WERI-Rb-1 (cell line): Measurements from ENCODE around the gene ADAM8.

Source experiments
- DNase-seq: peaks from one replicate; pipeline ENCODE4 v3.0.0-alpha.2; 2020
- H3K27ac ChIP-seq: fragments of 250-450 bp; sonication (Bioruptor Pico); 2 replicates; pipeline ENCODE4 v1.5.1; 2020; ENCODE audit warnings: mild to moderate bottlenecking, moderate library complexity
- H3K27me3 ChIP-seq: fragments of 250-450 bp; sonication (Bioruptor Pico); 2 replicates; pipeline ENCODE4 v1.5.1; 2021; ENCODE audit warnings: mild to moderate bottlenecking, low read depth, moderate library complexity; ENCODE audit not compliant: insufficient read depth, severe bottlenecking
- H3K36me3 ChIP-seq: fragments of 250-450 bp; sonication (Bioruptor Pico); 2 replicates; pipeline ENCODE4 v1.5.1; 2020; ENCODE audit warnings: mild to moderate bottlenecking, moderate library complexity
- H3K4me3 ChIP-seq: 2 replicates; pipeline ENCODE4 v1.5.1; 2011; ENCODE audit warnings: low read depth, mild to moderate bottlenecking, control low read depth, low read length
- H3K9me3 ChIP-seq: fragments of 250-450 bp; sonication (Bioruptor Pico); 2 replicates; pipeline ENCODE4 v1.5.1; 2021; ENCODE audit warnings: mild to moderate bottlenecking, moderate library complexity; ENCODE audit not compliant: severe bottlenecking
- TF ChIP-seq, protein P1 (sequence below): IDR thresholded peaks from 2 replicates; pipeline ENCODE4 v1.5.1; 2011; ENCODE audit warnings: low read depth, mild to moderate bottlenecking, control low read depth, inconsistent platforms, low read length

Gene ADAM8

DNA sequence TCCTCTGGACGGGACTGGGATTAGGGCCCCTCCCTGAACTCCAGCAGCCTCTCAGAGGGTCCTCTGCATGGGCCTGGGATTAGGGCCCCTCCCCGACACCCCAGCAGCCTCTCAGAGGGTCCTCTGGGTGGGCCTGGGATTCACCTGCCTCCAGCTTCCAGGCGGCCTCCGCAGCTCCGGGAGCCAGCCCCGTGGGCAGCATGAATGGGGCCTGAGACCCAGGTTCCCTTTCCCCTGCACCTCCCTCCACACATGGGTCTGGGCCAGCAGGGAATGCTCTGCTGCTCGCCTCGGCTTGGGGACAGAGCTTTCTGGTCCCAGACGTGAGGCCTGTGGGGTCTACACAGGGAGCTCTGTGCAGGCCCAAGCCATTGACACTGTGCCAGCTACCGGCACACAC is 26.5 kb upstream of the ADAM8 start:
- TF ChIP-seq, protein P1, sequence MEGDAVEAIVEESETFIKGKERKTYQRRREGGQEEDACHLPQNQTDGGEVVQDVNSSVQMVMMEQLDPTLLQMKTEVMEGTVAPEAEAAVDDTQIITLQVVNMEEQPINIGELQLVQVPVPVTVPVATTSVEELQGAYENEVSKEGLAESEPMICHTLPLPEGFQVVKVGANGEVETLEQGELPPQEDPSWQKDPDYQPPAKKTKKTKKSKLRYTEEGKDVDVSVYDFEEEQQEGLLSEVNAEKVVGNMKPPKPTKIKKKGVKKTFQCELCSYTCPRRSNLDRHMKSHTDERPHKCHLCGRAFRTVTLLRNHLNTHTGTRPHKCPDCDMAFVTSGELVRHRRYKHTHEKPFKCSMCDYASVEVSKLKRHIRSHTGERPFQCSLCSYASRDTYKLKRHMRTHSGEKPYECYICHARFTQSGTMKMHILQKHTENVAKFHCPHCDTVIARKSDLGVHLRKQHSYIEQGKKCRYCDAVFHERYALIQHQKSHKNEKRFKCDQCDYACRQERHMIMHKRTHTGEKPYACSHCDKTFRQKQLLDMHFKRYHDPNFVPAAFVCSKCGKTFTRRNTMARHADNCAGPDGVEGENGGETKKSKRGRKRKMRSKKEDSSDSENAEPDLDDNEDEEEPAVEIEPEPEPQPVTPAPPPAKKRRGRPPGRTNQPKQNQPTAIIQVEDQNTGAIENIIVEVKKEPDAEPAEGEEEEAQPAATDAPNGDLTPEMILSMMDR: no peak
- H3K9me3 ChIP-seq: no peaks in the 10 kb centered on the region
- no peak for DNase-seq
- H3K27ac ChIP-seq: no peak overlapping the region
- no peak overlapping the region for H3K4me3 ChIP-seq
- H3K27me3 ChIP-seq: no peaks in the 10 kb centered on the region
- peaks cover 27% of the 10 kb centered on the region for H3K36me3 ChIP-seq

DNA sequence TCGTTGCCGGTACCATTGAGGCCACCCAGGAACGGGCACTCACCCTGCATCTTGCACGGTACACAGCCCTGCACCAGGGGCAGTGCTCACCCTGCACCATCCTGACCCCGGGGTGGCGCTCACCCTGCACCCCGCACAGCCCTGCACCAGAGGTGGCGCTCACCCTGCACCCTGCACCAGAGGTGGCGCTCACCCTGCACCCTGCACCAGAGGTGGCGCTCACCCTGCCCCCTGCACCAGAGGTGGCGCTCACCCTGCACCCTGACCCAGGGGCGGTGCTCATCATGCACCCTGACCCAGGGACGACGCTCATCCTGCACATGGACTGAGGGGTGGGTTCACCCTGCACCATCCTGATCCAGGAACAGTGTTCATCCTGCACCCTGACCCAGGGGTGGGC is 25.6 kb upstream of the ADAM8 start:
- no peak for DNase-seq
- no peaks in the 10 kb centered on the region for H3K9me3 ChIP-seq
- peaks cover 36% of the 10 kb centered on the region for H3K36me3 ChIP-seq
- no peak overlapping the region for H3K27ac ChIP-seq
- H3K4me3 ChIP-seq: no peak overlapping the region
- H3K27me3 ChIP-seq: no peaks in the 10 kb centered on the region
- TF ChIP-seq, protein P1: no peak

DNA sequence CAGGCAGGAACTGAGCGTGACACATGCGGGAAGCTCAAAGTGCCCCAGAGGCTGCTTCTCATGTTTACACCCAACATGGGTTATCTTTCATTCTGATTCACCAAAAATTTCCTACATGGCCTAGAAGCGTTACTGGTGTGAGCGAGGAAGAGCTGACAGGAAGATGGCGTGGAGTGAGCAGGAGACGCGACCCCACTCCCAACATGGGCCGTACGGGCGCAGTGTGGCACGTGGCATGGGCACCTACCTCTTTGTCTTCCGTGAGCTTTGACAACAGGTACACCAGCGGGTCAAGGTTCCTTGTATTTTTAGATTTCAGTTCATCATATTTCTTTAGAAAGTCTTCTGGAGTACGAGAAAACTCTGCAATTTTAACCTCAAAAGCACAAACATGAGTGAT is 23.1 kb upstream of the ADAM8 start:
- Histone ChIP-seq H3K27ac (no peak overlapping the region), H3K27me3 (no peaks in the 10 kb centered on the region), H3K4me3 (no peak overlapping the region), H3K9me3 (no peaks in the 10 kb centered on the region), H3K36me3 (peaks cover 56% of the 10 kb centered on the region)
- TF ChIP-seq, protein P1: no peak
- DNase-seq: no peak

DNA sequence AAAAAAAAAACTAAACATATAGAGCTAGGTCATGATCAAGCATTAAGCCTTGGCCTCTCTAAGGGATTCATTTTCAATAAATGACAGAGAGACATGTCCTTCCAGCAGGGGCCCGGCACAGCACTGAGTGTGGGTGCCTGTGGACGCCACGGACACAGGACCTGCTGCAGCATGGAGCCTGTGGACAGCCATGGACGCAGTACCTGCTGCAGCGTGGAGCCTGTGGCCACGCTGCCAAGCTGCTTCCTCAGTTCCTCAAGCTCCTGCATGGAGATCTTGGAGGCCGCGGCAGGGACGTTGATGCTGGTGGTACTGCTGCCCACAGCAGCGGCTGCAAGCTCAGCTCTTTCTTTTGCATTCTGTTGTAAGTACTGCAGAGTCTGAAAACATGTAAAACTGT is 22.6 kb upstream of the ADAM8 start:
- Histone ChIP-seq H3K27me3 (no peaks in the 10 kb centered on the region), H3K27ac (no peak overlapping the region), H3K9me3 (no peaks in the 10 kb centered on the region), H3K36me3 (peaks cover 58% of the 10 kb centered on the region), H3K4me3 (no peak overlapping the region)
- DNase-seq: no peak
- TF ChIP-seq, protein P1: no peak

DNA sequence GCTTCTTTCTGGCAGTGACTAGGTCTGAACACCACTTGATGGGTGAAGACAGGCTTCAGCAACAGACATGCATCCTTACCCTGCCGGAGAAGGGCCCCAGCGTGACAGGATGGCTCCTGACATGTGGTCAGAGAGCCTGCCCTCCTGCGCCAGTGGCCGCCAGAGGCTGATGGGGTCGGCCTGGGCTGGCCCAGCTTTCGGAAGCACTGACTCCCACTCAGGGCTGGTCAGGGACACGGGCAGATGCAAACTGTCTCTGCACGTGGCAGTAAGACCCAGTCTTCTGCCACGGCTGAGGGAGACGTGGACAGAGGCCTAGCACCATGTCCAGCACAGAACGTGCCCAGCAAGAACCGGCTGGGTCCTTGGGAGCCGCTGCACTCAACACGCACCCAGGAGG is 21.8 kb upstream of the ADAM8 start:
- peaks cover 65% of the 10 kb centered on the region for H3K36me3 ChIP-seq
- TF ChIP-seq, protein P1: no peak
- H3K4me3 ChIP-seq: no peak overlapping the region
- H3K27ac ChIP-seq: no peak overlapping the region
- DNase-seq: no peak
- H3K27me3 ChIP-seq: no peaks in the 10 kb centered on the region
- no peaks in the 10 kb centered on the region for H3K9me3 ChIP-seq

DNA sequence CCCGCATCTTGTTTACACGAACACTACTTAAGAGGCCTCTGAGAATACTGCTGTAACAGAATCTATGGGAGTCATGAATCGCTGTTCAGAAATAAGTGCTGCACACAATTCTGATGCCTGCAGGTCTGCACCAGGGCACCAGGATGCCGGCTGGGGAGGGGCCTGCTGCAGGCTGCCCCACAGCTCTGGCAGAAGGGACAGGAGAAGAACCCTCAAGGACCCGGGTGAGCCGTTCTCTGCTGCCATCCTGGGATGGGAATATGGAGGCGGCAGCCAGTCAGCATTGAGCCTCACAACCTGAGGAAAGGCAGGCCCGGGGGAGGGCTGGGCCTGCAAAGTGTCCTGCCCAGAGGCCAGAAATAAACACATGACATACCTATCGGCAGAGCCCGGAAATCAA is 20.8 kb upstream of the ADAM8 start:
- H3K9me3 ChIP-seq: no peaks in the 10 kb centered on the region
- no peak overlapping the region for H3K27ac ChIP-seq
- H3K36me3 ChIP-seq: peaks cover 70% of the 10 kb centered on the region
- TF ChIP-seq, protein P1: no peak
- DNase-seq: no peak
- H3K27me3 ChIP-seq: no peaks in the 10 kb centered on the region
- no peak overlapping the region for H3K4me3 ChIP-seq
